GM18861 (cell line): ENCODE data around the gene FCGR3A.
"Not testable (repeated sequence)": the region's sequence is repeated elsewhere in the genome, so short reads cannot be mapped to it uniquely, and the experiment has no call there.

Experiments
- ATAC-seq: cut with Tn5 transposase; IDR thresholded peaks from one replicate; pipeline ENCODE4 v1.9.1; 2021; ENCODE audit not compliant: unreplicated experiment

FCGR3A gene

DNA sequence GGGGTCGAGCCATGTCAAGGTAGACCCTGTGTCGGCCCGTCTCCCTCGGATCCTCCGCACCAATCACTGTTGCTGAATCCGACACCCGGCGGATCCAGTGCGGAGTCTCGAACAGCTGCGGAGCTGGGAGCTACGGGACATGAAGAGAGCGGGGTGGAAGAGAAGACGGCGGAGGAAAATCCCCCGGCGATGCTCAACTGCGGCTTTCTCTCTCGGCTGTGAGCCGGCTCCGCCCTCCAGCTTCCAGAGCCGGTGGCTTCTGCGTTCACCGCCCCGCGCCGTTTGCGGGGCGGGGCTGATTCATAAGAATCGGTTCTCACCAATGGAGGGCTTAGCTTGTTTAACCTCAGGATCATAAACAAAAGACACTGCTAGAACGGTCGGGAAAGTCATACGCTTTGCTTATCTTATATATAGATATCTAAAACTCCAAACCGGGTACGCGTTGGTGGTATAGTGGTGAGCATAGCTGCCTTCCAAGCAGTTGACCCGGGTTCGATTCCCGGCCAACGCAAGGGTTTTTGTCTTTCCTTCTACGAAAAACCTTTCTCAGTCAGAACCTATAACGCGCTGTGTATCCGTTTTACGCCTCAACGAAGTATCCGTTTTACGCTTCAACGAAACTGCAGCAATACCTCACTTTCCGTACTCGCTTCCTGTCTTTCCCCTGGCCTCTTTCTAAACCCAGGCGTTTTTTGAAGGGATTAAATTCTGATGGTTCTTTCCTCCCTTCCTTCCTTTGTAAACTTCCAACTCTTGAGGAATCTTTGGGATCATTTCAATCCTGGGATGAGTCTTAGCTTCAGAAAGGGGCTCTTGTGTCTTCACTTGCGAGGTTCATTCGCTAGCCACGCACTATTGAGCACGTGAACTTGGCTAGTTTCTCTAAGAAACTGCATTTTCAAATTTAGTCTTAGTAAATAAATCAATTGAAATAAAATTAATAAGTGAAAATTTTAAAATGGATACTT, 18.7 kb downstream of the FCGR3A start:
- ATAC-seq: peak; percentile 63

DNA sequence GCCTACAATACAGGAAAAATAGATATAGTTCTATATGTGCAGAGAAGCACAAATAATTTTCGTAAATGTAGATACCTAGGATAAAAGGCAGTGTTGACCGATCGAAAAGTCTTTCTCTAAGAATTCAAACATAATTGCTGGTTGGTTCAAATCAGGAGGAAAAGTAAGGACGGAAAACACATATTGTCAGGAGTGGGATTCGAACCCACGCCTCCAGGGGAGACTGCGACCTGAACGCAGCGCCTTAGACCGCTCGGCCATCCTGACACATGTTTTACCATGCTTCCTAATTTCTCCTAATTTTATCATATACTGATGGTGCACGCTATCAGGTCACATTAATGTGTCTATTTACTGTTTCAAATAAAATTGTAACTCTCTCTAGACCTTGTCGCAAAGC, 19.5 kb downstream of the FCGR3A start:
- peak; percentile 33 for ATAC-seq

DNA sequence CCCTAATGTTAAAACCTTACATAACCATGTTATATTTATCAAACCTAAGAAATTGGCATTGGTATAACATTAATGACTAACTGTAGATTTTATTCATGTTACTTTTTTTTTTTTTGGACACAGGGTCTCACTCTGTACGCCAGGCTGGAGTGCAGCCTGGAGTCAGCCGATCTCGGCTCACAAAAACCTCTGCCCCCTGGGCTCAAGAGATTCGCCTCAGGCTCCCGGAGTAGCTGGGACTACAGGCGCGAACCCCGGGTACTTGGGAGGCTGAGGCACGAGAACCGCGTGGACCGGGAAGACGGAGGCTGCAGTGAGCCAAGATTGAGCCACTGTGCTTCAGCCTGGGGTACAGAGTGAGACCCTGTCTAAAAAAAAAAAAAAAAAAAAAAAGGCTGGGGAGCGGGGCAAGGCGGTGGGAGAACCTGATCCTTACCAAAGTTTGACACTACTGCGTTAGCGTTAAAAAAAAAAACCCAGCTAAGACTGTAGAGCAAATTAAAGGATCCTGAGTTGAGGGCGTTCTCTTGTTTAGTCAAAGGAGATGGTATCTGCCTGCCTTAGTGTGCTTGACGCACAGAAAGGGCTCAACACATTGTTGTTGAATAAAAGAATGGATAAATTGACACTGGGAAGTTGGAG, 20.0 kb downstream of the FCGR3A start:
- not testable (repeated sequence) for ATAC-seq

DNA sequence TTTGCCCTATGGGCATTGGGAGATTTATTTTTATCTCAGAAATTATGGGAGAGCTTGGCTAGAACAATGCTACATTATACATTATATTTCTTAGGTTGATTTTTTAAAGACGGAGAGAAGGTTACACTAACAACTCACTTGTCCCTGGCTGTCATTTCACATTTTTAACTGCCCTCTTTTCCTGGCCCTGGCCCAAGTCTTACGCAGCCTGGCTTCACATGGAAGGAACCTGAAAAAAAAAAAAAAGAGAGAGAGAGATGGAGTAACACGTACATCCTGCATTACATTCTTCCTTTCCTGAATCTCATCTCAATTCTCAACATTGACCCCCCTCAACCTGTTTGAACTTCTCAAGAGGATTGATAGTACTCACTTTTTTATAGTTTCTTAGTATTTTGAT, 21.1 kb downstream of the FCGR3A start:
- not testable (repeated sequence) for ATAC-seq

DNA sequence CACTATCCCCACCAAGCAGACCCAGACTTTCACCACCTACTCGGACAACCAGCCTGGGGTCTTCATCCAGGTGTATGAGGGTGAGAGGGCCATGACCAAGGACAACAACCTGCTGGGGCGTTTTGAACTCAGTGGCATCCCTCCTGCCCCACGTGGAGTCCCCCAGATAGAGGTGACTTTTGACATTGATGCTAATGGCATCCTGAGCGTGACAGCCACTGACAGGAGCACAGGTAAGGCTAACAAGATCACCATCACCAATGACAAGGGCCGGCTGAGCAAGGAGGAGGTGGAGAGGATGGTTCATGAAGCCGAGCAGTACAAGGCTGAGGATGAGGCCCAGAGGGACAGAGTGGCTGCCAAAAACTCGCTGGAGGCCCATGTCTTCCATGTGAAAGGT, 23.7 kb downstream of the FCGR3A start:
- not testable (repeated sequence) for ATAC-seq

DNA sequence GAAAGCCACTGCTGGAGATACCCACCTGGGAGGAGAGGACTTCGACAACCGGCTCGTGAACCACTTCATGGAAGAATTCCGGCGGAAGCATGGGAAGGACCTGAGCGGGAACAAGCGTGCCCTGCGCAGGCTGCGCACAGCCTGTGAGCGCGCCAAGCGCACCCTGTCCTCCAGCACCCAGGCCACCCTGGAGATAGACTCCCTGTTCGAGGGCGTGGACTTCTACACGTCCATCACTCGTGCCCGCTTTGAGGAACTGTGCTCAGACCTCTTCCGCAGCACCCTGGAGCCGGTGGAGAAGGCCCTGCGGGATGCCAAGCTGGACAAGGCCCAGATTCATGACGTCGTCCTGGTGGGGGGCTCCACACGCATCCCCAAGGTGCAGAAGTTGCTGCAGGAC, 24.3 kb downstream of the FCGR3A start:
- ATAC-seq: not testable (repeated sequence)

DNA sequence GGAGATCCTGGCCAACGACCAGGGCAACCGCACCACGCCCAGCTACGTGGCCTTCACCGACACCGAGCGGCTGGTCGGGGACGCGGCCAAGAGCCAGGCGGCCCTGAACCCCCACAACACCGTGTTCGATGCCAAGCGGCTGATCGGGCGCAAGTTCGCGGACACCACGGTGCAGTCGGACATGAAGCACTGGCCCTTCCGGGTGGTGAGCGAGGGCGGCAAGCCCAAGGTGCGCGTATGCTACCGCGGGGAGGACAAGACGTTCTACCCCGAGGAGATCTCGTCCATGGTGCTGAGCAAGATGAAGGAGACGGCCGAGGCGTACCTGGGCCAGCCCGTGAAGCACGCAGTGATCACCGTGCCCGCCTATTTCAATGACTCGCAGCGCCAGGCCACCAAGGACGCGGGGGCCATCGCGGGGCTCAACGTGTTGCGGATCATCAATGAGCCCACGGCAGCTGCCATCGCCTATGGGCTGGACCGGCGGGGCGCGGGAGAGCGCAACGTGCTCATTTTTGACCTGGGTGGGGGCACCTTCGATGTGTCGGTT, 24.8 kb downstream of the FCGR3A start:
- peak; percentile 4 for ATAC-seq

DNA sequence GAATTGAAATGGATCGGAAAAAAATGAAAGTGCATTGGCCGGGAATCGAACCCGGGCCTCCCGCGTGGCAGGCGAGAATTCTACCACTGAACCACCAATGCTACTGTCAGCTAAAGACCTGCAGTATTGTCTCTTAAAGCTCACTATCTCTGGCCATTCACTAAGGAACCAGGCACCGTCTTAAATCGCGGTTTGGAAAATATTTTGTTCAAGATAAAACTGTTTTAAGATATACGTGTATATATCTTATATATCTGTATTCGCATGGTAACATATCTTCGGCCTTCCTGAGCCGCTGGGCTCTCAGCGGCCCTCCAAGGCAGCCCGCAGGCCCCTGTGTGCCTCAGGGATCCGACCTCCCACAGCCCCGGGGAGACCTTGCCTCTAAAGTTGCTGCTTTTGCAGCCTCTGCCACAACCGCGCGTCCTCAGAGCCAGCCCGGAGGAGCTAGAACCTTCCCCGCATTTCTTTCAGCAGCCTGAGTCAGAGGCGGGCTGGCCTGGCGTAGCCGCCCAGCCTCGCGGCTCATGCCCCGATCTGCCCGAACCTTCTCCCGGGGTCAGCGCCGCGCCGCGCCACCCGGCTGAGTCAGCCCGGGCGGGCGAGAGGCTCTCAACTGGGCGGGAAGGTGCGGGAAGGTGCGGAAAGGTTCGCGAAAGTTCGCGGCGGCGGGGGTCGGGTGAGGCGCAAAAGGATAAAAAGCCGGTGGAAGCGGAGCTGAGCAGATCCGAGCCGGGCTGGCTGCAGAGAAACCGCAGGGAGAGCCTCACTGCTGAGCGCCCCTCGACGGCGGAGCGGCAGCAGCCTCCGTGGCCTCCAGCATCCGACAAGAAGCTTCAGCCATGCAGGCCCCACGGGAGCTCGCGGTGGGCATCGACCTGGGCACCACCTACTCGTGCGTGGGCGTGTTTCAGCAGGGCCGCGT, 25.5 kb downstream of the FCGR3A start, which contains the start of gene HSPA6:
HSPA6 (plus strand) TSS at position 724 of the 925 bp plus-strand sequence; CDS start at position 843, 119 bp downstream.
- ATAC-seq: peak; percentile 47

DNA sequence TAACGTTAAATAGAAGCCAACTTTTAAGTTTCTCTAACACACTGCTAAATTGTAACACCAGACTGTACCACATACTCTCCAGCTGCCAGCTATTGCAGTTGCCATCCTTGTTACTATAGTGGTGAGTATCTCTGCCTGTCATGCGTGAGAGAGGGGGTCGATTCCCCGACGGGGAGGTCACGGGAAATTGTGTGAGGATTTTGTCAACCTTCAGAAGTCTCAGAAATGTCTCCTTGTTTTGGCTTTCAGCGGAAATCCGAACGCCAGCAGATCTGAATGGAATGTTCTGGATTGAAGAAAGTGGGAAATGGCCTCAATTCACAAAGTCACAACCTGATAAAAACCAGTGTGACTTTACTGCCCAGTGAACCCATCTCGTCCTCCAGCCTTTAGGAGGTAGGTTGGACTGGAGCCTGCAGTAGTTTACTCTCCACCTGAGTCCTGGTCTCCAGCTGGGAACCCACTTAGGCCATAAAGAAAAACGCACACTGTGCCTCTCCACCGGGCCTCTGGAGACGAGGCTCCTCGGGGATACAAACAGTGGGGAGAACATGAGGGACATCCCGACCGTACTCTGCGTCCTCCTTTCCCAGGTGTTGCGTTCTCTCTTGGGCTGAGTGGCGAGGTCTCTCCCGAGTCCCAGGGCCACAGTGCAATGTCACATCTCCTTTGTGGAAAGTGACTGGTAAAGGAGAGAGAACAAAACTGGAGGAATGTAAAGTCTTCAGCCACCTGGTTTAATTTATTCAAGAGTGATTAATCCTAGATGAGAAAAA, 26.4 kb downstream of the FCGR3A start:
- not testable (repeated sequence) for ATAC-seq

DNA sequence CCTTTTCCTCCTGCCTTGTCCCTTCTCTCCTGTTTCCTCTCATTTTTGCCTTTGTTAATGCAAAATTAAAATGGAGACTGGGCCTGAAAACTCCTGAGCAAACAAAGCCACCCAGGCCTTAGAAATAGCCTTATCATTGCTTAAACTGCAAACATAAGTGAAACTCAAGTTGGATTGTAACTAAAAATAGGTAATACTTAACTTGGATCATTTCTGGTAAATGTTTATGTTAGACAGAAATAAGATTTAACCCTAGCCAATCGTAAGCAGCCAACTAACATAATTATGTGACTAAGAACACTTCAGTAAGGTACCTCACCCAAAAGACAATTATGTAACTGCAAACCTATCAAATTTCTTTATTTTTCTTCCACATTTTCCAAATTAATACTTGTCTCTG, 35.7 kb downstream of the FCGR3A start:
- not testable (repeated sequence) for ATAC-seq

DNA sequence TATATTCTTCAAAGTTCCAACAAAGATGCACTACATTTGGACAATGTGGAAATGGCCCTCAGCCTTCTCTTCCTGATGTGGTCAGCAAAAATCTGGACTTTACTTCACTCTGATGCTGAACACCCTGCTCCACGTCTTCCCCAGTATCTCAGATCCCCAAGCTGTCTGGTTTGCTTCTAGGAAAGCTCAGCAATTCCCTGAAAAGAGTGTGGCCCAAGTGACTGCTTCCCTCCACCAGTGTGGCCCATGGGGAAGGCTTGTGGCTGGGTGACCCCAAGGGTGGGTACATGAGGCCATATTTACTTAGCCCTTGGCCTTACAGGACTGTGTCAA, 36.2 kb downstream of the FCGR3A start:
- not testable (repeated sequence) for ATAC-seq

DNA sequence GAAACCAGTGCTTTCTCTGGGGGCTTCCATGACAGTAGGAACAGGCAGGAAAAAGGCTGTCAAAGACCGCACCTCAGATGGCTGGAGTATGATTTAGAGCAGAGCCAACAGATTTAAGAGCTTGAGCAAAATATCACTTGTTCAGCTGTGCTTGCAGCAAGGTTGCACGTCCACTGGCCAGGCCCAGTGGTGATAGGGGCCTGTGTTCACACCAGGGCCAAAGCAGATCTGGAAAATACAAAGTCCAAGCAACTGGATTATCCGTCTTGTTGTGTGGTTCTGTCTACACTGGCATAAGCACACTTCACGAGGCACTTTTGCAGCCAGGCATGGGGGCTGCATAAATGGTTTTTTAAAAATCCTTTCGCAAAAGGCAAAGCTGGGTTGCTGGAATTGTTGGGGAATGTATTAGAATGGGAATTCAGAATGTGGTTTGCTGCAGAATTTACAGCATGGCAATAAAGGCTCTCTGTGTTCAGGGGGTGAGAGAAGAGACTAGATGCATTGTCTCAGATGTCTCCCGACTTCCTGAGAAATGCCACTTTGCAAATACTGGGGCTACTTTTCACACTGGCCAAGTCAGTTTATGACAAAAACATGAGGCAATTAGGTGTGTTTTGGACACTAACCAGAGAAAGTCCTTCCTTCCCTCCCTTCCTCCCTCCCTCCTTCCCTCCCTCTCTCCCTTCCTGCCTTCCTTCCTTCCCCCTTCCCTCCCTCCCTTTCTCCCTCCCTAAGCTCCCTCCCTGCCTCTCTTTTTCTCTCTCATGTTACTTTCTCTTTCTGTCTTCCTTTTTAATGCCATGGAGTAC, 36.8 kb downstream of the FCGR3A start:
- ATAC-seq: not testable (repeated sequence)

DNA sequence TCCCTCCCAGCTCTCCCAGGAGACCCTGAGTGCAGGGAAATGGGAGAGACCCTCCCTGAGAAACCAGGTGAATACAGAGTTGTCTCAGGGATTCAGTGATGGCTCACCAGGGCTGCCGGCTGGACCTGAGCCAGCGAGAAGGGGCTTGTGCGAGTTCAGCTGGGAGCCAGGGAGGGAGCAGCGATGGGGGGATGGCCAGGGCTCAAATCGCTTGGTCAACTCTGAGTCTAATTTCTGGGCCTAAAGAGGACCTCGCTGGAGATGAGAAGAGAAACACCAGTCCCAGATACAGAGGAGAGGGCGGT, 37.9 kb downstream of the FCGR3A start:
- ATAC-seq: no peak

DNA sequence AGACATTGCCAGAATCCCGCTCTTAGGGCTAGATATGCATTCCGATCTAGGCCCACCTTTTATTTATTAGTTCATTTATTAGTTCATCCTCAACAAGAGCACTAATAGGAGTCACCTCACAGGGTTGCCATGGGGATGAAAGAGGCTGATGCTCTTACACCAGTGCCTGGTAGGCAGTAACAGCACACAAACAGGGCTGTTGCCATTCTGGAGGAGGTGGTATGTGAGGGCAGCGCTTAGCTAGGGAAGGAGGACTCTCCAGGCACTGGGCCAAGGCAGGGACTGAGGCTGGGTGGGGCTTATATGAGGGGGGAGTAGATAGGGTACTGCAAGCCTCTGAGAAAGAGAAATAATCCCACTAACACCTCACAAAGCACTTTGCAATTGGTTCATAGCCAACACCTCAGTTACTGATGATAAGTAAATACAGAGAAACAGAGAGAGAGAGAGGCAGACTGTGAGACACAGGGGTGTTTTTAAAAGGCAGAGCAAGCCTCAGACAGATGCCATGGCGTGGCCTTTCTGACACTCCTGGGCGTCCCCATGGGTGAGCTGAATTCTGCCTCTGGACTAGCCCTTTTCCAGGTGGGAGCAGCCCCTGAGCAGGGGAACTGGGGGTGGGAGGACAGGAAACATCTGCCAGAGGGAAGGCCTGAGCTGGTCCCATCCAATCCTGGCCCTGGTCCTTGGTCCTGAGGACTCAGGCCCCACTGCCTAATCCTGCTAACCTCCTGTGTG, 38.4 kb downstream of the FCGR3A start:
- ATAC-seq: no peak

DNA sequence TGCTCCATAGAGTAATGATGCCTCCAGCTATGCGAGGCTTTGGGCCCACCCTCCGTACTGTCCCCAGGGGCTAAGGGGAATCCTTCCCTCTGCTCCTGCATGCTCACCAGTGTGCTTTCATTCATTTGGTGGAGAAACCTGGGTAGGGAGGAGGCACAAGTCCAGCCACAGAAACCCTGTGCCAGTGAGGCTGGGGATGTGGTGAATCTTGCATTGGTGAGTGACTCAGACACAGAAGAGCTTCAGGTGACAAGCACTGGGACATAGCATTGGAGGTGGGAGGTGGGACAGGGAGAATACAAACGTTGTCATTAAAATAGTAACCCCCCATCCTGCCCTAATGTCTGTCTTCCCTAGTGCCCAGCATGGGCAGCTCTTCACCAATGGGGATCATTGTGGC, 39.1 kb downstream of the FCGR3A start:
- ATAC-seq: no peak

DNA sequence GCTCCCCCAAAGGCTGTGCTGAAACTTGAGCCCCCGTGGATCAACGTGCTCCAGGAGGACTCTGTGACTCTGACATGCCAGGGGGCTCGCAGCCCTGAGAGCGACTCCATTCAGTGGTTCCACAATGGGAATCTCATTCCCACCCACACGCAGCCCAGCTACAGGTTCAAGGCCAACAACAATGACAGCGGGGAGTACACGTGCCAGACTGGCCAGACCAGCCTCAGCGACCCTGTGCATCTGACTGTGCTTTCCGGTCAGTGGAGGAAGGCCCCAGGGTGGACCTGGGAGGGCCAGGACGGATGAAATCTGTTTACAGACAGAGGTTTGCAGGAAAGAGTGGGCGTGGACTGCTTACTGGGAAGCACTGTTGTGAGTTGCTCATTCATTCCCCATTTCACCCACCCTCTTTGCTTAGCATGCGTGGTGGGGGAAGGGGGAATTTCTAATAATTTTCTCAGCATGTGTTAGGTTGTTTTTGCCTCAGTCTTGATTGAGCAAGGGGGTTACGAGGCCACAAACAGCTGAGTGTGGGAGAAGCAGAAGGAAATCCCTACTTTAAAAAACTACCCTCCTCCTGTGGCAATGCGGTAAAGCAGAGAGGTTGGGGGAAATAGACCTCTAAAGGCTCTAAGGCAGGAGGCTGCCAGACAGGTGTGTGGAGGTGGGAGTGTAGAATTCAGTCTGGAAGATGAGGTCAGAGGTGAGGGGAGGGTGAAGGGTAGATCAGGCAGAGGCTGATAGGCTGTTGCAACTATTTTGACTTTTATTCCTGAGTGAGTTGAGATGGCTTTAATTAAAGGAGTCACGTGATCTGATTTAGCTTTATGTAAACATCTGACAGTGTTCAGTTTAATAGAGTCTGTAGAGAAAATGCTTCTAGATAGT, 43.0 kb downstream of the FCGR3A start:
- ATAC-seq: no peak

DNA sequence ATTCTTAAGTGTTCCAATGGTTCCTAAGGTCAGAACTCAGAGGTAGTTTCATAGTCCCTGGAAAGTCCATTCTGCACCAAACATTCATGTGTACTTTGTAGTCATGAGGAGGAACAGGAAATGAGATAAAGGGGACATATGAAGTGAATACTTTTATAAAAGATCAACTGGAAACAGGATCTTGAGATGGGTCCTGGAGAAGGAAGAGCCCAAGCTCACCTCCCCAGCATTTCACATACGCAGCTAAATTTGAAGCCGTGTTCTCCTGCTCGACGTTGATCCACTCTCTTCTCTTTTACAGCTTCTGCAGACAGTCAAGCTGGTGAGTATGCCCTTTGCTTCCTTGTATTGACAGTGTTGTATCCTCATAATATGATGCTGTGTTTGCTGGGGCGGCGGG, 43.9 kb downstream of the FCGR3A start:
- ATAC-seq: no peak

DNA sequence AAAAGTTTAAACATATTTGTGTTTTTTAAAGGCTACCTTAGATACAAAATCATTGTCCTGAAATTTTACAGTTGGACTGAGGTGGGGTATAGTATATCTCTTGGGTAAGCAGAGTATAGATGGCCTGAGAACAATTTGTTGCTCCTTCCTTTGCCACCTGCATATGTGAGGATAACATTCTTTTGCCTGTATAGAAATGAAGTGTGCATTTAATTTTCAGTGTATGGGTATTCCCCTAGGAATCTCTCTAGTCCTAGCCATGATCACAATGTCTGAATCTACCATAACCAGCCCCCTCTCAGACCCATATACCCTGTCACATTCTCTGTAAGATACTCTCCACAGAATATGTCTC, 46.2 kb downstream of the FCGR3A start:
- no peak for ATAC-seq
